HUES6 (cell line): ENCODE data around the gene PLXNA4.

Experiments used
- H3K27ac ChIP-seq: 2 replicates; pipeline ENCODE4 v1.7.0; 2013; ENCODE audit warnings: low read depth, mild to moderate bottlenecking, low read length, inconsistent platforms
- H3K27me3 ChIP-seq: 2 replicates; pipeline ENCODE4 v1.6.1; 2013; ENCODE audit warnings: low read length; ENCODE audit not compliant: control insufficient read depth, insufficient read depth
- H3K36me3 ChIP-seq: 2 replicates; pipeline ENCODE4 v1.6.1; 2013; ENCODE audit warnings: low read length; ENCODE audit not compliant: control insufficient read depth, insufficient read depth
- H3K4me1 ChIP-seq: 2 replicates; pipeline ENCODE4 v1.6.1; 2013; ENCODE audit warnings: low read length; ENCODE audit not compliant: control insufficient read depth, insufficient read depth
- H3K4me3 ChIP-seq: 2 replicates; pipeline ENCODE4 v1.5.1; 2013; ENCODE audit warnings: low read depth, low read length
- H3K9ac ChIP-seq: one replicate; pipeline ENCODE4 v1.6.1; 2013; ENCODE audit warnings: mild to moderate bottlenecking, low read length
- H3K9me3 ChIP-seq: 2 replicates; pipeline ENCODE4 v1.6.1; 2013; ENCODE audit warnings: low read depth, low read length; ENCODE audit not compliant: control insufficient read depth, insufficient read depth

PLXNA4 gene

GRCh38 chr7:132562690-132563089 lies 13.6 kb downstream of the PLXNA4 start:
- Histone ChIP-seq H3K4me1 (0 out of 2 replicates have a peak, but pooled peaks cover 3% of the 10 kb centered on the region), H3K4me3 (no peak overlapping the region), H3K36me3 (no peaks in the 10 kb centered on the region), H3K9me3 (no peaks in the 10 kb centered on the region), H3K9ac (no peak overlapping the region), H3K27me3 (peaks cover 88% of the 10 kb centered on the region), H3K27ac (no peak overlapping the region)

DNA sequence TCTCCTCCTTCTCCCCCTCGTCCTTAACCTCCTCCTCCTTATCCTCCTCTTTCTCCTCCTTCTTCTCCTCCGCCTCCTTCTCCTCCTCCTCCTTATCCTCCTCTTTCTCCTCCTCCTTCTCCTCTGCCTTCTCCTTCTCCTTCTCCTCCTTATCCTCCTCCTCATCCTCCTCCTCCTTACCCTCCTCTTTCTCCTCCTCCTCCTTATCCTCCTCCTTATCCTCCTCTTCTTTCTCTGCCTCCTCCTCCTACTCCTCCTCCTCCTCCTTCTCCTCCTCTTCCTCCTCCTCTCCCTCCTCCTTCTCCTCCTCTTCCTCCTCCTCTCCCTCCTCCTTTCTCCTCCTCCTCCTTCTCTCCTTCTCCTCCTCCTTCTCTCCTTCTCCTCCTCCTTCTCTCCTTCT lies 14.5 kb downstream of the PLXNA4 start:
- H3K4me3 ChIP-seq, result no peak overlapping the region
- no peaks in the 10 kb centered on the region for H3K9me3 ChIP-seq
- no peaks in the 10 kb centered on the region for H3K36me3 ChIP-seq
- peaks cover 79% of the 10 kb centered on the region for H3K27me3 ChIP-seq
- no peak overlapping the region for H3K9ac ChIP-seq
- H3K27ac ChIP-seq, result no peak overlapping the region
- H3K4me1 ChIP-seq, result 0 out of 2 replicates have a peak, but pooled peaks cover 3% of the 10 kb centered on the region

DNA sequence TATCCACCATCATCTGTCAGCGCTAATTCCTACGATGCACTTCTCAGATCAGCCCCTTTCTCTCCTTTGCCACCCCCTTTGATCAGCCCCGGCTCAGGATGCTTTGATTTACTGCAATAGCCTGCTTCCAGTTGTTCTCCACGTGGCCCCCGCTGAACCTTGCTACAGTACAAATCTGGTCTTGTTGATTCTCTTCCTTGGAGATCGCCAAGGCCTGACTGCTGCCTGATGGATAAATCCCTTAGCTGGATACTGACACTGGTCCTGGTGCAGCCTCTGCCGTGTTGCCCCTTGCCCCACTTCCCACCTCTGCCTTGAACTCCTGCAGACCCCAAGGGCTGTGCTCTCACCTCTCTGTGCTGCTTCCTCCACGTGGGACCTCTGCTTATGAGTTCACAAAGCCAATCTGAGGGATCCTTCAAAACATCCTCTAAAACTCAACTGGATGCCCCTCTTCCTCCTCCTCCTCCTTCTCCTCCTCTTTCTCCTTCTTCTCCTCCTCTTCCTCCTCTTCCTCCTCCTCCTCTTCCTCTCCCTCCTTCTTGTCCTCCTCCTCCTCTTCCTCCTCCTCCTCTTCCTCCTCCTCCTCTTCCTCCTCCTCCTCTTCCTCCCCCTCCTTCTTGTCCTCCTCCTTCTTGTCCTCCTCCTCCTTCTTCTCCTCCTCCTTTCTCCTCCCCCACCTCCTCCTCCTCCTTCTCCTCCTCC lies 15.3 kb downstream of the PLXNA4 start:
- H3K27ac ChIP-seq, result no peak overlapping the region
- H3K4me1 ChIP-seq, result 0 out of 2 replicates have a peak, but pooled peaks cover 3% of the 10 kb centered on the region
- H3K9ac ChIP-seq, result no peak overlapping the region
- no peaks in the 10 kb centered on the region for H3K9me3 ChIP-seq
- no peaks in the 10 kb centered on the region for H3K36me3 ChIP-seq
- H3K27me3 ChIP-seq, result peaks cover 76% of the 10 kb centered on the region
- no peak overlapping the region for H3K4me3 ChIP-seq

DNA sequence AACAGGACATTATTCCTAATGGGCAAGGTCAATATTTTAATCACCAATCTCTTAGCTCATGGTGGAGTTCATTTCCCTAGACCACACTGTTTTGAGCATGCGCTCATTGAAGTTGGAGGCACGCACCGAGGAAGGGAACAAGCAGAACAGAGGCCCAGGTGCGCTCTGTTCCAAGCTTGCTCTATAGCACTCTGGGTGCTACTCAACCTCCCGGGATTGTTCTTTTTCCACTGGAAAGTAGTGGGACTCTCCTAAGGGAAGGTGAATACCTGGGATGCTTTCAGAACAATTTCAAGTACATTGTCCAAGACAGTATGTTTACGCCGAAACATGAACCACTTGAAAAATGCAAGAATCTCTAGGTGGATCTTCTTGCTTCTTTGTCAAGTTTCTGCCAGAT lies 16.2 kb downstream of the PLXNA4 start:
- Histone ChIP-seq H3K9ac (no peak overlapping the region), H3K4me1 (0 out of 2 replicates have a peak, but pooled peaks cover 3% of the 10 kb centered on the region), H3K4me3 (no peak overlapping the region), H3K27ac (no peak overlapping the region), H3K27me3 (peaks cover 68% of the 10 kb centered on the region), H3K9me3 (no peaks in the 10 kb centered on the region), H3K36me3 (no peaks in the 10 kb centered on the region)

DNA sequence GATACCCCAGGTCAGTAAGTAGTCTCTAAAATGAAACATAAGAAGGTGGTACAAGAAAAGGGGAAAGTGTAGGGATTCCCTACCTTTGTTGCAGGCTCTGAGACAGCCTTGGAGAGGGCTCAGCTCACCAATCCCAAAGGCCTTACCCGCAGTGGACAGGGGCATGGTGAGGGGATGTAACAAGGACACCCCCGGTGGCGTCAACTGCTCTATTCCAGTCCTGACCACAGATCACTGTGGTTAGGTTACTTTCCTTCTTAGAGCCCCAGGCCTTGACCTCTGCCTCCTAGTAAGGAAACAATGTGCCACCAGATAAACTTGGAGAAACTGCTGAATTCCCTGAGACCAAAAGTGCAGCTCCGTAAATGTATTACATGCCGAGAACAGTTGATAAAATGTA lies 17.5 kb downstream of the PLXNA4 start:
- Histone ChIP-seq H3K4me1 (no peaks in the 10 kb centered on the region), H3K27ac (no peak overlapping the region), H3K9me3 (no peaks in the 10 kb centered on the region), H3K4me3 (no peak overlapping the region), H3K9ac (no peak overlapping the region), H3K36me3 (no peaks in the 10 kb centered on the region), H3K27me3 (peaks cover 57% of the 10 kb centered on the region)

- Histone ChIP-seq H3K9me3 (no peaks in the 10 kb centered on the region), H3K4me1 (no peaks in the 10 kb centered on the region), H3K27ac (no peak overlapping the region), H3K4me3 (no peak overlapping the region), H3K36me3 (no peaks in the 10 kb centered on the region), H3K27me3 (peaks cover 44% of the 10 kb centered on the region), H3K9ac (no peak overlapping the region)
Observed at GRCh38 chr7:132557489-132558044, 18.7 kb downstream of the PLXNA4 start.

DNA sequence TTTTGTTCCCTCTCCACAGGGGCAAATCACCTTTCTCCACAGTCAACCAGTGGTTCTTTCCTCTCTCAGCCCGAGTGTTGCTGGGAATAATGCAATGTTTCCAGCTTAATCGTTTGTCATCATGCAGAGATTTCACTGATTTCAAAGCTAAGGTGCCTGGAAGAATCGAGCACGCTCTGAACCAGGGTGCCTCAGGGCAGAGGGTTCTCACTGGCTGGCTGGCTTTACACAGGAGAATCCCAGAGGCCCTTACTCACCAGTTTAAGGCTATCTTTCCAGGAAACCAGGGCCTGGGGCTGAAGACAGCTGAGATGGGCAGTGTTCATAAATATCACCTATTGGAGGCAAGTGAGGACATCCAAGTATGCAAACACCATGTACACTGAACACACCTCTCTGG lies 21.8 kb downstream of the PLXNA4 start:
- Histone ChIP-seq H3K27me3 (peaks cover 13% of the 10 kb centered on the region; the same call in 1 of the 2 replicates), H3K27ac (no peak overlapping the region), H3K4me1 (peaks cover 5% of the 10 kb centered on the region; the same call in 1 of the 2 replicates), H3K4me3 (no peak overlapping the region), H3K36me3 (no peaks in the 10 kb centered on the region), H3K9me3 (peaks cover 15% of the 10 kb centered on the region), H3K9ac (no peak overlapping the region)

DNA sequence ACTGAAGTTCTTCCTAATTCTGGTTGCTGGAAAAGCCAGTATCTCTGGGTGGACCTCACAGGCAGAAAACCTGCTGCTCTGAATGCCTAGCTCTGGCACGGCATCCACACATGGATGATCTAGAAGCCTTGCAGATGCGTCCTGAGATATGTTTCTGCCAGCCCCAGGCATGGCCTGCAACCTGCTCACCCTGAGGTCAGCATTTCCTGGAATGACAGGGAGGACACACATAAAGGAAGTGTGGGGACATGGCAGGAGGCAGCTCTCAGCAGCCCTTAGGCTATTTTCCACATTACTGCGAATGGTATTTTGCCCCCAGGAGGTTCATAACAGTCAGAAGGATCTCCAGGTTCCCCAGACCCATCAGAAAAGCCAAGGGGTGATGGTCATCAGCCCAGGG lies 23.2 kb downstream of the PLXNA4 start:
- Histone ChIP-seq H3K27ac (no peak overlapping the region), H3K9ac (no peak overlapping the region), H3K4me1 (peaks cover 5% of the 10 kb centered on the region; the same call in 1 of the 2 replicates), H3K9me3 (peaks cover 15% of the 10 kb centered on the region), H3K36me3 (no peaks in the 10 kb centered on the region), H3K27me3 (peaks cover 4% of the 10 kb centered on the region; the same call in 1 of the 2 replicates), H3K4me3 (no peak overlapping the region)

GRCh38 chr7:132551886-132552285 lies 24.4 kb downstream of the PLXNA4 start:
- peaks cover 4% of the 10 kb centered on the region; the same call in 1 of the 2 replicates for H3K27me3 ChIP-seq

GRCh38 chr7:132551439-132551838 lies 24.8 kb downstream of the PLXNA4 start:
- Histone ChIP-seq H3K4me3 (no peak overlapping the region), H3K9me3 (peaks cover 15% of the 10 kb centered on the region), H3K27me3 (peaks cover 4% of the 10 kb centered on the region; the same call in 1 of the 2 replicates), H3K4me1 (peaks cover 5% of the 10 kb centered on the region; the same call in 1 of the 2 replicates), H3K36me3 (no peaks in the 10 kb centered on the region), H3K27ac (no peak overlapping the region), H3K9ac (no peak overlapping the region)

More at GRCh38 chr7:132551886-132552285, 24.4 kb downstream of the PLXNA4 start:
- no peak overlapping the region for H3K9ac ChIP-seq
- H3K4me1 ChIP-seq, result peaks cover 5% of the 10 kb centered on the region; the same call in 1 of the 2 replicates
- H3K9me3 ChIP-seq, result peaks cover 15% of the 10 kb centered on the region
- no peaks in the 10 kb centered on the region for H3K36me3 ChIP-seq
- H3K4me3 ChIP-seq, result no peak overlapping the region
- no peak overlapping the region for H3K27ac ChIP-seq

DNA sequence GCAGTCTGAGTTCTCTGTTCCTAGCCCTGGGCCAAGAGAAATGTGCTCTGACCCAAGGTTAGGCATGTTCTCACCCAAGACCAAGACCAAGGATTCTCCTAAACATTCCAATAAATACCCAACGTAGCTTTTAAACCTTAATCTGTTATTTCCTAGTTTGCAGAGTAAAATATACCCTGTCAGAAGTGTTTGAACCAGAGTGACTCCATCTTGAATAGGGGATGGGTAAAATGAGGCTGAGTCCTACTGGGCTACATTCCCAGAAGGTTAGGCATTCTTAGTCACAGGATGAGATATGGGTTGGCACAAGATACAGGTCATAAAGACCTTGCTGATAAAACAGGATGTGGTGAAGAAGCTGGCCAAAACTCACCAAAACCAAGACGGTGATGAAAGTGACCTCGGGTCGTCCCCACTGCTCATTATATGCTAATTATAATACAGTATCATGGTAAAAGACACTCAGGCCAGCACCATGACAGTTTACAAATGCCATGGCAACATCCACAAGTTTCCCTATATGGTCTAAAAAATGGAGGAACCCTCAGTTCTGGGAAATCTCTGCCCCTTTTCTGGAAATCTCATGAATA lies 27.7 kb downstream of the PLXNA4 start:
- Histone ChIP-seq H3K27me3 (no peaks in the 10 kb centered on the region), H3K9me3 (peaks cover 15% of the 10 kb centered on the region), H3K9ac (no peak overlapping the region), H3K4me1 (peaks cover 17% of the 10 kb centered on the region), H3K27ac (no peak overlapping the region), H3K36me3 (no peaks in the 10 kb centered on the region), H3K4me3 (no peak overlapping the region)
